ENCODE measurements around the gene TNFRSF18.

- no peak for TF ChIP-seq REST (IDR thresholded peaks at IDR 0.05)
- TF ChIP-seq CTCF (IDR thresholded peaks at IDR 0.05), result no peak
- no peak for TF ChIP-seq POLR2A (IDR thresholded peaks at IDR 0.05; ENCODE audit: low read length)
- no peak for TF ChIP-seq MAX (IDR thresholded peaks at IDR 0.05)
- TF ChIP-seq EP300 (IDR thresholded peaks at IDR 0.05), result no peak
- TF ChIP-seq USF2 (IDR thresholded peaks at IDR 0.05), result no peak
- TF ChIP-seq RFX5 (IDR thresholded peaks at IDR 0.05), result no peak
- no peak for TF ChIP-seq JUN (IDR thresholded peaks at IDR 0.05)
- TF ChIP-seq RAD21 (conservative IDR thresholded peaks at IDR 0.05 in 1 of 2, IDR thresholded peaks at IDR 0.05 in 1 of 2), result no peak
- TF ChIP-seq JUNB (IDR thresholded peaks at IDR 0.05), result no peak
Measured at GRCh38 chr1:1179346-1179982, 26.9 kb downstream of the TNFRSF18 start.
